Loucy (cell line): ENCODE results near the gene IFNA17.
"Not testable (repeated sequence)": the region's sequence is repeated elsewhere in the genome, so short reads cannot be mapped to it uniquely, and the experiment has no call there.

Source experiments
- CTCF ChIP-seq: fragments of 200-600 bp; sonication (generic); conservative IDR thresholded peaks from 2 replicates; pipeline ENCODE4 v1.5.1; 2014; ENCODE audit warnings: mild to moderate bottlenecking, antibody characterized with exemption, low read length
- EZH2phosphoT487 ChIP-seq: fragments of 200-600 bp; IDR thresholded peaks from 2 replicates; pipeline ENCODE4 v1.6.1; 2018; ENCODE audit warnings: antibody characterized with exemption, mild to moderate bottlenecking, moderate library complexity, borderline replicate concordance

- not testable (repeated sequence) for TF ChIP-seq CTCF, EZH2phosphoT487
Observed at GRCh38 chr9:21217211-21217610, 10.8 kb downstream of the IFNA17 start, which contains the start of gene IFNA16.
